Mucosa of rectum (tissue), 2 donors: ENCODE data around the gene ALDH1A1.

Source experiments
- H3K27ac ChIP-seq, 2 donors: one replicate each; pipeline ENCODE4 v1.7.0; 2013; ENCODE audit warnings: inconsistent platforms in 2 of 2, low read depth in 2 of 2, low read length in 2 of 2
- H3K27me3 ChIP-seq, 2 donors: one replicate each; pipeline ENCODE4 v1.7.0; 2013; ENCODE audit warnings: low read length in 2 of 2; ENCODE audit not compliant: control insufficient read depth in 2 of 2, insufficient read depth in 2 of 2
- H3K36me3 ChIP-seq, 2 donors: one replicate each; pipeline ENCODE4 v1.7.0; 2013; ENCODE audit warnings: low read length in 2 of 2; ENCODE audit not compliant: control insufficient read depth in 2 of 2, insufficient read depth in 2 of 2
- H3K4me1 ChIP-seq, 2 donors: one replicate each; pipeline ENCODE4 v1.7.0; 2013; ENCODE audit warnings: low read length in 2 of 2, mild to moderate bottlenecking in 1 of 2; ENCODE audit not compliant: control insufficient read depth in 2 of 2, insufficient read depth in 2 of 2
- H3K4me3 ChIP-seq, 2 donors: one replicate each; pipeline ENCODE4 v1.7.0; 2013; ENCODE audit warnings: low read length in 2 of 2
- H3K9ac ChIP-seq, 2 donors: one replicate each; pipeline ENCODE4 v1.7.0; 2013; ENCODE audit warnings: low read length in 2 of 2, low read depth in 1 of 2, mild to moderate bottlenecking in 1 of 2
- H3K9me3 ChIP-seq, 2 donors: one replicate each; pipeline ENCODE4 v1.7.0; 2013; ENCODE audit warnings: low read length in 2 of 2; ENCODE audit not compliant: control insufficient read depth in 2 of 2
- donor health status: healthy.
- donor health status: Normal muscosa, but diverticular disease.

Gene ALDH1A1

DNA sequence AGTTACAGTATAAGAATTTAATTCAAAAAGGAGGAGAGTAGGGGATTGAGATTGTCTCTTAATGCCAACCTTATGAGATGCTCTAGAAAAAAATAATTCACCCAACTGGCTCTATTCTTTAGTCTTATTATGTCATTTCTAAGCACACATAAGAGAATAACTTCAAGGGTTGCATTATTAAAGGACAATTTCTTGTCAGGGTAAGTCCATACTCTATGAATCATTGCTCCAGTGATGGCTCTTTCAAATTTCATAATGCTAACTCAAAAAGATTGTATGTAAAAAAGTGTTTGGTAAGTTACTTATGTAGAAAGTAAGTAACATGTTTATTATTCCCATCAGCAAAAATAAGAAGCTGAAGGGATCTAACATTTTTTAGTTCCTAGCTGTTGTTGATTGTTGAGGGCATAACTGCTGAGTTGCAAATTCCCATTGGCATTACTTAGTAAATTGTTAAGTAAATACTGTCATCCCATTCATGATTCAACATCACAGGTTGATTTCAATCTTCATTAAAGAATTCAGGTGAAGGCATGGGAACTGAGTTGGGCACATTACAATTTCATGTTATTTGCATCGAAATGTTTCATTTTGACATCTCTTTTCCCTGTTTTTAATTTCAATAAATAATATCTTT, 28.6 kb downstream of the ALDH1A1 start:
- H3K27ac ChIP-seq: no peak overlapping the region
- no peaks in the 10 kb centered on the region for H3K4me1 ChIP-seq
- H3K36me3 ChIP-seq: peaks cover 4 to 5% of the 10 kb centered on the region in 2 donors
- H3K9ac ChIP-seq: no peak overlapping the region
- no peak overlapping the region for H3K4me3 ChIP-seq
- H3K9me3 ChIP-seq: no peaks in the 10 kb centered on the region
- H3K27me3 ChIP-seq: no peaks in the 10 kb centered on the region

DNA sequence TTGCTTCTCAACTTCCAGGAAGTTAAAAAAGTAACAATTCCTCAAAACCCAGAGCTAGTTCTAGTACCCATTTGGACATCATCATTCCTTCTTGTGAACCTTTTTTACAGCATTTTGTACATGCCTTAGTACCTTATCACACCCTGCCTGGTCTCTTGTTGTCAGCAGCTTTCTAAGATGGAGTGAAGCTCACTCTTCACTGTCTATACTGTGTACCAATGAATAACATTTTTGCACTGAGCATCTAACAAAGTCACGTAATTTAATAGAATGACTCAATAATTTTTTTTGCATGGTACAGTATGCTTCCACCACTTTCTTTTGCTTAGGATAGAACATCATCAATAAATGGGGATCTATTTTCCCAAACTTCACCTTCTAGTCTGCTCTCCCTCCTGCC, 29.8 kb downstream of the ALDH1A1 start:
- H3K9ac ChIP-seq: no peak overlapping the region
- no peak overlapping the region for H3K4me3 ChIP-seq
- H3K27me3 ChIP-seq: no peaks in the 10 kb centered on the region
- no peak overlapping the region for H3K27ac ChIP-seq
- H3K36me3 ChIP-seq: peaks cover 4 to 5% of the 10 kb centered on the region in 2 donors
- H3K9me3 ChIP-seq: no peaks in the 10 kb centered on the region
- H3K4me1 ChIP-seq: no peaks in the 10 kb centered on the region

DNA sequence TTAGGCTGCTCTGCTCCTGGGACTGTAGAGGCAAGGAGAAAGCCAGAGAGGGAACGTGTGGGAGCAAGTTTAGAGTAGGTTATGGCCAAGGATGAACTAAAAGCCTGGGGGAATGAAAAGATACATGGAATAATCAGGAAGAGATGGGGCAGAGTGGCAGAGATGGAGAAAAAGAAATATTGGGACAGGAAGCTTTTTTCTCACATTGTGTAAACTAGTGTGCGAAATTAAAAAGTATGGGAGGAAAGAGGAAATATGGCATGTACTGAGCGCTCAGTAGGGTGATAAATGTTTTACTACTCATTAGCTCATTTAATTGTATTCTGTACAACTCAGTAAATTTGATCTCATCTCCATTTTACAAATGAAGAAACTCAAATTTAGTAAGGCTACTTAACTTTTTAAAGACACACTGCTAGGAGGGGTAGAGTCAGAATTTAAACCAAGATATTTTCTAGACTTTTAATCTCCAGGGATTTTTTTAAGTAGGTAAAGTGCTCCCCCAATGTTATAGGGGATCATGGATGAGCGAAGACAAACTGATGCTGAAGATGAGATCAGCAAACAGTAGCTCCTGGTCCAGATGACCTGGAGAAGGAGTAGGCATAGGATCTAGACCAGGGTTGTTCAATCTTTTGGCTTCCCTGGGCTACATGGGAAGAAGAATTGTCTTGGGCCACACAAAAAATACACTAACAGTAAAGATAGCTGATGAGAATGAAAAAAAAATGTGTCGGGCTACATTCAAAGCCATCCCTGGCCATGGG, 30.8 kb downstream of the ALDH1A1 start:
- peaks cover 4 to 9% of the 10 kb centered on the region in 2 donors for H3K36me3 ChIP-seq
- no peaks in the 10 kb centered on the region for H3K9me3 ChIP-seq
- H3K27me3 ChIP-seq: no peaks in the 10 kb centered on the region
- H3K4me1 ChIP-seq: no peaks in the 10 kb centered on the region
- no peak overlapping the region for H3K4me3 ChIP-seq
- no peak overlapping the region for H3K27ac ChIP-seq
- no peak overlapping the region for H3K9ac ChIP-seq

DNA sequence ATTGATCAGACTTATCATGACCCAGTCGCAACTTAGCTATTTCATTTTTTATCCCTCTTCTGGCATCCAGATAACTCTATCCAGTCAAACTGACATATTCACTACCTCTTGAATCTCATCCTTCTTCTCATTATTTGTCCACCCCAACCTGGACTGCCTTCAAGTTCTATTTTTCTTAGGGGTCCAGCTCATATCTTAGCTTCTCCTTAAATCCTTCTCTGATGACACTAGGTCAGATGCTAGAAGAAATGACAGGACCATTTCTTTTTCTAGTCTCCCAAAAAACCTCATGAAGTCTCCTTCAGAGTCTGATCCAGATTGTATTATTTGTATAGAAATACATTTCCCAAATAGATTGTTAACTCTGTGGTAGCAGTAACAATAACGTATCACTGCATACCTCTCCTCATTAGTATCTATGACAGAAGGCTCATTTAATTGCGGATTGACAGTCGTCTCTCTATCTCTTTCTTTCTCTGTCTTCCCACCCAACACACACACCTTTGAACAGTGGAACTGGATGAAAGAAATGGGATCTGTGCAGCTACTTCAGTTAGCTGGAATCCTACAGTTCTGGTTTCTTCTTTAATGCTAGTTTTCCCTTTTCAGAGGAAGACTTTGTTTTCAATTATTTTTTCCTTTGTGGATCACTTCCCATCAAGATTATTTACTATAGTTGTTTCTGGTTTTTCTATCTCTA, 33.5 kb downstream of the ALDH1A1 start:
- H3K27me3 ChIP-seq: no peaks in the 10 kb centered on the region
- peaks cover 7 to 23% of the 10 kb centered on the region in 2 donors for H3K36me3 ChIP-seq
- no peak overlapping the region for H3K4me3 ChIP-seq
- H3K9me3 ChIP-seq: no peaks in the 10 kb centered on the region
- no peak overlapping the region for H3K9ac ChIP-seq
- H3K4me1 ChIP-seq: no peaks in the 10 kb centered on the region
- H3K27ac ChIP-seq: no peak overlapping the region

DNA sequence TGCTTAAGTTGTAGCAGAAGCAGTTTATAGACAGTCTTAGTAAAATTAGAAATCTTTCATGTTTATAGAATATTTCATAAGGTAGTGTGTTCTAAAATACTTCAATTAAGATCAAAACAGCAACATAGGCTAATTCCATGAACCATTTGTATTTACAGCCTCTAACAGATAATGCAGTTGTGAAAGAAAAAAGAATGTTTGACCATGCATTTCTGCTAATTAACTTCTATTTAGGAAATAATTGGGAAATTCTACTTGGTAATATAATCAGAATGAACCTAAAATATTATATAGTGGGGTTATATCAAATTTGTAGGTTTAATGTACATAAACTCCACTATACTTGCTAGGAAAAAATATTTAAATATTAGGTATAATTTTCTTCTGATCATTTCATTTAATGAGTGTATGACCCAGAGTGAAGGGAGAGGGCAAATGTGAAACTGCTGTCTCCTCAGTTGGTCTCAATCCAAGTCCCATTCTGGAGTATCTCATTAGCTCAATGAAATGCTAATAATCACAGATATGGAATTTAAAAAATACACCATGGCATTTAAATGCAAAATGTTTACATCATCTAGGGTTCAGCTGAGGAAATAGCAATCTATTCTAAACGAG, 34.9 kb downstream of the ALDH1A1 start:
- H3K9me3 ChIP-seq: no peaks in the 10 kb centered on the region
- peaks cover 3 to 21% of the 10 kb centered on the region in 2 donors for H3K36me3 ChIP-seq
- H3K27ac ChIP-seq: no peak overlapping the region
- no peaks in the 10 kb centered on the region for H3K27me3 ChIP-seq
- no peak overlapping the region for H3K9ac ChIP-seq
- H3K4me1 ChIP-seq: no peaks in the 10 kb centered on the region
- H3K4me3 ChIP-seq: no peak overlapping the region

DNA sequence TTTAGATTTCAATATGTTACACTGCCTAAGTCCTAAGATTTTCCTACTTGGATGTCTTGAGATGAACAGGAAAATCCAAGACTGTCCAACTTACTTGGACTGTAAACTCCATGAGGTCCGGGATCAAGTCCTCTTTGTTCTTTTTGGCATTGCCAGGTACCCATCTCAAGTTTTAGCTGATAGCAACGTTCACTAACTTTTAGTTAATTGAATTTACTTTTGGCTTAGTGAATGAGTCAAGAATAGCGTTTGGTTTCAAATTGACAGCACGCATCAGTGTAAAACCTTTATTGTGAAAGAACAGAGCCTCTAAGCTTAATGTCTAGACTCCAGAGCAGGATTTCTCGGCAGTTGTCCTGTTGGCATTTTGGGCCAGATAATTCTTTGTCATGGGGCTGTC, 37.2 kb downstream of the ALDH1A1 start:
- Histone ChIP-seq H3K27me3 (no peaks in the 10 kb centered on the region), H3K9me3 (no peaks in the 10 kb centered on the region), H3K27ac (no peak overlapping the region), H3K36me3 (peaks cover 3 to 21% of the 10 kb centered on the region in 2 donors), H3K9ac (no peak overlapping the region), H3K4me3 (no peak overlapping the region), H3K4me1 (no peaks in the 10 kb centered on the region)

DNA sequence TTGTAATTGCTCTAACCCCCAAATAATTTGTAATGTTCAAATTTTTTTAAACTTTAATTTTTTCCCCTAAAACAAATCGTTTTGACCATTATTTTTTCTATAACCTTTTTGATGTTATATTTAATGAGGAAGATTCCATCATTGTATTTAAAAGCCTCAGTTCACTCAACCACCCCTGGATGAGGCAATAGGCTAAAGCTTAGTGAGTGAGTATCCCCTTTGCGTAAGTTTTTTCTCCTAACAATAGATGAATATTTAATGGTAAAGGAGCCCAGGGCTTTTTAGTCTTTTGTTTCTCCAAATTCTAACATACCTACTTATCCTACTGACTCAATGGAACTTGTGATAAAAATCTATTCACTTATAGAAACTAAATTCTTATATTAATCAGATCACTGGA, 38.1 kb downstream of the ALDH1A1 start:
- H3K27ac ChIP-seq: no peak overlapping the region
- H3K36me3 ChIP-seq: peaks cover 3 to 20% of the 10 kb centered on the region in 2 donors
- H3K9ac ChIP-seq: no peak overlapping the region
- H3K4me3 ChIP-seq: no peak overlapping the region
- no peaks in the 10 kb centered on the region for H3K4me1 ChIP-seq
- H3K27me3 ChIP-seq: no peaks in the 10 kb centered on the region
- H3K9me3 ChIP-seq: no peaks in the 10 kb centered on the region

DNA sequence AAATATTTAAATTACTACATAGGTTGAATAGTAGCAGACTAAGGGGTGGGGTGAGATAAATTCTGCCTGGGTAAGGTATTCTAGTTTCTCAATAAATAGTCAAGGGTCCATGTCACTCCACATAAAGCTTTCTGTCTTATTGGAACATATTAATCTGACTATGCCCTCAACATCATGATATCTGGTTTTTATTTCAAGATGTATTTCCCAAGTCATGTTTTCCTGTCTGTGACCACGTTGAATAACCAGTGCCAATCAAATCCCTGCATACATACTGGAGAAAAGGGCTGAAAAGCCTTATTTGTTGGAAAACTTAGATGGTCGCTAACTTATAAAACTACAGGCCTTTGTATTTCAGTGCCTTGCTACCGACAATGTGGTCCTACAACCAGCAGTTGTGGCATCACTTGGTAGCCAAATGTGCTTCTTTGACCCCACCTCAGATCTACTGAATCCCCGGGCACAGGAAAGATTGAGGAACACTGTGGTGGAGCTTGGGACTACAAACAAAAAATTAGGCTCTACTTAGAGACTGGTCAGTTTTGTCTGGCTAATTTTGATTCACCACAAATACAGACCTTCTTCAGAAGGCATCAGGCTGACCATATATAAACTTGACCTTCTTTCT, 39.4 kb downstream of the ALDH1A1 start:
- Histone ChIP-seq H3K9ac (no peak overlapping the region), H3K36me3 (peaks cover 3 to 20% of the 10 kb centered on the region in 2 donors), H3K27me3 (no peaks in the 10 kb centered on the region), H3K4me3 (no peak overlapping the region), H3K4me1 (no peaks in the 10 kb centered on the region), H3K27ac (no peak overlapping the region), H3K9me3 (no peaks in the 10 kb centered on the region)

DNA sequence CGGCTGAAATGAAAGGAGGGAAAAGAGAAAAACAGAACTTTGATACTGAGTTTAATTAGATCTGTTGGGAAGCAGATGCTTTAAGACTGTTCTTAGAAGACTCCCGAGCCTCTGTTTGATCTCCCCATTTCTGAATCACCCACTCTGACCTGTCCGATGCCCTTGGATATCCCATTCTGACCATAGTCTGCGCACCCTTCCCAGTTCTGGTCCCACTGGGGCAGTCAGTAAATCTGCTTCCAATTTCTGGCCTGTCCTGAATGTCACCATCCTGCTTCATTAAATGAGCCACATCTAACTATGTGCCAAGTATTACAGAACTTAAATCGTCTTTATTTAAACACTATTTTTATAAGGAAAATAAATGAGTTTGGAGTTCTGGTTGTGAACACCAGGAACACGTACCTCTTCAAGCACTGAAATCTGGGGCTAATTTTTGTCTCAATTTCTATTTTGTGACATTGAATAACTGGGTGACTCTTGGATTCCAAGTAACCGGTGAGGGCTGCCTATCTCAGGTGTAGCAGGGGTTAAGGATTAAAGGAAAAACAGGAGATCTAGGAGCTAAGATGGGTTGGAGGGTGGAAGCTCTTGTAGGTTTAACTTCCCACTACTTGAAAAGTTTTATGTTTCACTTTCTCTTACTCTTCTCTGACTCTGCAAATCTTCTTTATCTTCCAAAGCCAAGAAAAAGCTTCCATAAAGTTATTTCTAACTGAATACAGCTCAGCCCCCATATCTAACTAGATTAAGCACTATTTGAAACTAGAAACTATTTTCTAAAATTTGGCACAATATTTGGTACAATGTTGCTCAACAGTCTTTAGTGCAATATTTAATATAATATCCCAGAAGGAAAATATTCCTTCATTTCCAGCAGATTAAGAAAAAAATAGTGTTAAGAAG, 40.1 kb downstream of the ALDH1A1 start:
- H3K27ac ChIP-seq: no peak overlapping the region
- no peaks in the 10 kb centered on the region for H3K27me3 ChIP-seq
- H3K4me3 ChIP-seq: no peak overlapping the region
- no peaks in the 10 kb centered on the region for H3K9me3 ChIP-seq
- H3K4me1 ChIP-seq: no peaks in the 10 kb centered on the region
- H3K36me3 ChIP-seq: peaks cover 3 to 18% of the 10 kb centered on the region in 2 donors
- no peak overlapping the region for H3K9ac ChIP-seq
